Liver (tissue), 9 donors: ENCODE data around the gene CAPN2. TPM values are rescaled to one million over a fixed set of nuclear protein-coding genes. Genes with fewer than 3 reads are reported as not detected.

Experiments
- DNase-seq: peaks from one replicate; pipeline ENCODE4 v3.0.0-alpha.2; 2017; ENCODE audit warnings: low spot score
- H3K27ac ChIP-seq, 2 donors: one replicate each; pipeline ENCODE4 v1.7.0; 2013; ENCODE audit warnings: inconsistent platforms in 2 of 2, low read length in 2 of 2, control low read depth in 1 of 2, low read depth in 1 of 2, mild to moderate bottlenecking in 1 of 2
- H3K27me3 ChIP-seq, 4 donors: one replicate each; pipeline versions ENCODE4 v1.6.1 to v1.7.0; 2013; ENCODE audit warnings: low read length in 3 of 4, inconsistent platforms in 1 of 4, mild to moderate bottlenecking in 1 of 4, moderate library complexity in 1 of 4; ENCODE audit not compliant: control insufficient read depth in 4 of 4, insufficient read depth in 4 of 4
- H3K36me3 ChIP-seq, 4 donors: one replicate each; pipeline versions ENCODE4 v1.6.1 to v1.7.0; 2013; ENCODE audit warnings: low read length in 3 of 4, mild to moderate bottlenecking in 3 of 4, low read depth in 1 of 4, moderate library complexity in 1 of 4; ENCODE audit not compliant: control insufficient read depth in 4 of 4, insufficient read depth in 3 of 4
- H3K4me1 ChIP-seq, 4 donors: one replicate each; pipeline versions ENCODE4 v1.6.1 to v1.7.0; 2013; ENCODE audit warnings: low read length in 3 of 4, mild to moderate bottlenecking in 3 of 4, moderate library complexity in 1 of 4; ENCODE audit not compliant: control insufficient read depth in 4 of 4, insufficient read depth in 4 of 4
- H3K4me3 ChIP-seq, 3 donors: one replicate each; pipeline versions ENCODE4 v1.6.1 to v1.7.0; 2013; ENCODE audit warnings: low read length in 3 of 3, control low read depth in 1 of 3, low read depth in 1 of 3, mild to moderate bottlenecking in 1 of 3
- H3K9ac ChIP-seq, 2 donors: one replicate each; pipeline ENCODE4 v1.7.0; 2013; ENCODE audit warnings: low read length in 2 of 2, mild to moderate bottlenecking in 2 of 2, moderate library complexity in 2 of 2, control low read depth in 1 of 2, low read depth in 1 of 2
- H3K9me3 ChIP-seq, 4 donors: one replicate each; pipeline versions ENCODE4 v1.6.1 to v1.7.0; 2013; ENCODE audit warnings: low read length in 3 of 4; ENCODE audit not compliant: control insufficient read depth in 4 of 4
- ATF3 ChIP-seq: IDR thresholded peaks from 2 replicates; pipeline ENCODE4 v1.6.1; 2016; ENCODE audit warnings: antibody characterized with exemption
- EGR1 ChIP-seq, 2 donors: IDR thresholded peaks; 2 replicates each; pipeline ENCODE4 v1.6.1; 2016 to 2018; ENCODE audit warnings: antibody characterized with exemption in 2 of 2, low read depth in 2 of 2
- FOXA1 ChIP-seq: IDR thresholded peaks from 2 replicates; pipeline ENCODE4 v1.6.1; 2016; ENCODE audit warnings: antibody characterized with exemption
- FOXA2 ChIP-seq: IDR thresholded peaks from 2 replicates; pipeline ENCODE4 v1.6.1; 2016; ENCODE audit warnings: antibody characterized with exemption
- GABPA ChIP-seq, 2 donors: IDR thresholded peaks in 1 of 2; conservative IDR thresholded peaks in 1 of 2; 2 replicates each; pipeline ENCODE4 v1.6.1; 2016; ENCODE audit warnings: antibody characterized with exemption in 2 of 2, mild to moderate bottlenecking in 1 of 2, moderate library complexity in 1 of 2
- HNF4A ChIP-seq, 2 donors: conservative IDR thresholded peaks; 2 replicates each; pipeline ENCODE4 v1.6.1; 2016; ENCODE audit warnings: antibody characterized with exemption in 2 of 2, mild to moderate bottlenecking in 2 of 2
- HNF4G ChIP-seq: IDR thresholded peaks from 2 replicates; pipeline ENCODE4 v1.6.1; 2016; ENCODE audit warnings: antibody characterized with exemption
- JUND ChIP-seq, 2 donors: IDR thresholded peaks; 2 replicates each; pipeline ENCODE4 v1.6.1; 2016; ENCODE audit warnings: antibody characterized with exemption in 2 of 2
- MAX ChIP-seq: IDR thresholded peaks from 2 replicates; pipeline ENCODE4 v1.6.1; 2016; ENCODE audit warnings: antibody characterized with exemption
- NR2F2 ChIP-seq: IDR thresholded peaks from 2 replicates; pipeline ENCODE4 v1.6.1; 2016; ENCODE audit warnings: antibody characterized with exemption
- RAD21 ChIP-seq, 2 donors: IDR thresholded peaks; 2 replicates each; pipeline ENCODE4 v1.6.1; 2016; ENCODE audit warnings: antibody characterized with exemption in 2 of 2, mild to moderate bottlenecking in 2 of 2
- REST ChIP-seq: IDR thresholded peaks from 2 replicates; pipeline ENCODE4 v1.6.1; 2016; ENCODE audit warnings: antibody characterized with exemption, mild to moderate bottlenecking
- RXRA ChIP-seq, 2 donors: IDR thresholded peaks; 2 replicates each; pipeline ENCODE4 v1.6.1; 2017 to 2018; ENCODE audit warnings: antibody characterized with exemption in 2 of 2, mild to moderate bottlenecking in 1 of 2
- SP1 ChIP-seq: IDR thresholded peaks from 2 replicates; pipeline ENCODE4 v1.6.1; 2018; ENCODE audit warnings: antibody characterized with exemption, mild to moderate bottlenecking
- TAF1 ChIP-seq: conservative IDR thresholded peaks from 2 replicates; pipeline ENCODE4 v1.6.1; 2016; ENCODE audit warnings: antibody characterized with exemption, mild to moderate bottlenecking
- YY1 ChIP-seq: IDR thresholded peaks from 2 replicates; pipeline ENCODE4 v1.6.1; 2016; ENCODE audit warnings: antibody characterized with exemption, mild to moderate bottlenecking
- ZBTB33 ChIP-seq: IDR thresholded peaks from 2 replicates; pipeline ENCODE4 v1.6.1; 2016; ENCODE audit warnings: antibody characterized with exemption
- WGBS: extraction: QIAGEN DNeasy Blood & Tissue Kit; methylation state at CpG from one replicate; pipeline ENCODE4 v1.1.7; 2013; 5-methylcytosine and 5-hydroxymethylcytosine counted together
- polyA plus RNA-seq, 2 donors: library from polyadenylated mRNA; stranded (reverse) in 1 of 2; unstranded in 1 of 2; fragments of 200-250 nt in 1 of 2; fragments of >200 nt in 1 of 2; fragmentation: Nextera tagmentation in 1 of 2; extraction: Ambion mirVana in 1 of 2; gene quantifications; one replicate each; pipeline versions ENCODE4 v1.2.1 to v1.2.3, GENCODE V29; 2013 to 2015
- total RNA-seq, 2 donors: library from RNA; depleted of rRNA; stranded (reverse); fragments of >200 nt; gene quantifications; one replicate each; pipeline ENCODE4 v1.2.3, GENCODE V29; 2014
- TF ChIP-seq, protein P1 (sequence below): fragments of 150-350 bp; IDR thresholded peaks from 2 replicates; pipeline ENCODE4 v1.5.1; 2017; ENCODE audit warnings: improper control_type of control experiment, low read depth, low read length; ENCODE audit not compliant: missing input control
- donor health status: healthy.
- donor health status: healthy.
- donor health status: healthy.
- donor health status: healthy.
- donor health status: healthy.

The CAPN2 gene
- total and polyA plus RNA-seq, 4 donors, result 11.2 to 20.7 (median 15.5) TPM

GRCh38 chr1:223813645-223814044, 101.3 kb downstream of the CAPN2 start:
- no peak overlapping the region for H3K9ac ChIP-seq
- H3K36me3 ChIP-seq, result peaks cover 4 to 16% (median 12%) of the 10 kb centered on the region in 4 donors
- H3K4me1 ChIP-seq, result peaks cover 0 to 15% (median 11%) of the 10 kb centered on the region in 4 donors
- no peak overlapping the region for H3K4me3 ChIP-seq
- TF ChIP-seq RXRA (IDR thresholded peaks at IDR 0.05), result no peak
- TF ChIP-seq ZBTB33, result no peak
- no peak for TF ChIP-seq FOXA2
- no peak for TF ChIP-seq GABPA (IDR thresholded peaks at IDR 0.05 in 1 of 2, conservative IDR thresholded peaks at IDR 0.05 in 1 of 2)
- TF ChIP-seq HNF4G, result no peak
- no peak for TF ChIP-seq RAD21 (IDR thresholded peaks at IDR 0.05)
- no peak for TF ChIP-seq EGR1 (IDR thresholded peaks at IDR 0.05; ENCODE audit: low read depth in 2 of 2)
- no peak for TF ChIP-seq HNF4A (conservative IDR thresholded peaks at IDR 0.05)
- DNase-seq, result no peak
- no peaks in the 10 kb centered on the region for H3K9me3 ChIP-seq
- no peaks in the 10 kb centered on the region for H3K27me3 ChIP-seq
- no peak overlapping the region for H3K27ac ChIP-seq

GRCh38 chr1:223815020-223815853, 102.9 kb downstream of the CAPN2 start:
- H3K9ac ChIP-seq, result peak overlapping the region in 1 of 2 donors; percentile 1
- DNase-seq, result no peak
- H3K27me3 ChIP-seq, result no peaks in the 10 kb centered on the region
- TF ChIP-seq REST (no peak), FOXA2 (peak; percentile 90), ATF3 (no peak), SP1 (no peak), YY1 (no peak), NR2F2 (no peak), GABPA (IDR thresholded peaks at IDR 0.05 in 1 of 2, conservative IDR thresholded peaks at IDR 0.05 in 1 of 2) (no peak), EGR1 (IDR thresholded peaks at IDR 0.05; ENCODE audit: low read depth in 2 of 2) (no peak), TAF1 (no peak), HNF4G (no peak), FOXA1 (peak; percentile 61), HNF4A (conservative IDR thresholded peaks at IDR 0.05) (peak in 1 of 2 donors; percentile 40), RAD21 (IDR thresholded peaks at IDR 0.05) (peak; percentile 5 to 20), RXRA (IDR thresholded peaks at IDR 0.05) (peak in 1 of 2 donors; percentile 48), JUND (IDR thresholded peaks at IDR 0.05) (peak in 1 of 2 donors; percentile 34), ZBTB33 (no peak), MAX (no peak)
- TF ChIP-seq, protein P1, sequence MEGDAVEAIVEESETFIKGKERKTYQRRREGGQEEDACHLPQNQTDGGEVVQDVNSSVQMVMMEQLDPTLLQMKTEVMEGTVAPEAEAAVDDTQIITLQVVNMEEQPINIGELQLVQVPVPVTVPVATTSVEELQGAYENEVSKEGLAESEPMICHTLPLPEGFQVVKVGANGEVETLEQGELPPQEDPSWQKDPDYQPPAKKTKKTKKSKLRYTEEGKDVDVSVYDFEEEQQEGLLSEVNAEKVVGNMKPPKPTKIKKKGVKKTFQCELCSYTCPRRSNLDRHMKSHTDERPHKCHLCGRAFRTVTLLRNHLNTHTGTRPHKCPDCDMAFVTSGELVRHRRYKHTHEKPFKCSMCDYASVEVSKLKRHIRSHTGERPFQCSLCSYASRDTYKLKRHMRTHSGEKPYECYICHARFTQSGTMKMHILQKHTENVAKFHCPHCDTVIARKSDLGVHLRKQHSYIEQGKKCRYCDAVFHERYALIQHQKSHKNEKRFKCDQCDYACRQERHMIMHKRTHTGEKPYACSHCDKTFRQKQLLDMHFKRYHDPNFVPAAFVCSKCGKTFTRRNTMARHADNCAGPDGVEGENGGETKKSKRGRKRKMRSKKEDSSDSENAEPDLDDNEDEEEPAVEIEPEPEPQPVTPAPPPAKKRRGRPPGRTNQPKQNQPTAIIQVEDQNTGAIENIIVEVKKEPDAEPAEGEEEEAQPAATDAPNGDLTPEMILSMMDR, result no peak
- no peak overlapping the region for H3K27ac ChIP-seq
- H3K4me3 ChIP-seq, result no peak overlapping the region
- peaks cover 0 to 15% (median 10%) of the 10 kb centered on the region in 4 donors for H3K4me1 ChIP-seq
- no peaks in the 10 kb centered on the region for H3K9me3 ChIP-seq
- H3K36me3 ChIP-seq, result peaks cover 2 to 16% (median 13%) of the 10 kb centered on the region in 4 donors
- WGBS, result 68% methylated on average over 4 of the region's 4 CpGs
